Panc1 (cell line): ENCODE data around the gene TBC1D23. TPM values are rescaled to one million over a fixed set of nuclear protein-coding genes. Genes with fewer than 3 reads are reported as not detected.
"Not testable (repeated sequence)": the region's sequence is repeated elsewhere in the genome, so short reads cannot be mapped to it uniquely, and the experiment has no call there.

Experiments used
- ATAC-seq: fragments of 200-7000 bp; cut with Tn5 transposase; 2 replicates; pipeline ENCODE4 v1.9.1; 2020; ENCODE audit warnings: mild to moderate bottlenecking, moderate library complexity
- BruUV-seq: library from RNA; stranded (reverse); fragments of 400-500 nt; replicated peaks from 2 replicates; lab custom pipeline; 2021; lab: Mats Ljungman, UMichigan
- CTCF ChIA-PET: fragments of 300-600 bp; sonication (Branson Sonifier 250); formaldehyde crosslinking; loops from one replicate; lab custom pipeline; 2022; ENCODE audit warnings: antibody characterized with exemption; lab: Charles Lee
- POLR2A ChIA-PET: fragments of 300-600 bp; sonication (Branson Sonifier 250); formaldehyde crosslinking; loops from one replicate; lab custom pipeline; 2022; ENCODE audit warnings: antibody characterized with exemption; lab: Charles Lee
- DNase-seq: peaks from one replicate; pipeline ENCODE4 v3.0.0-alpha.2; 2010; ENCODE audit warnings: low read depth, low spot score
- H3K27ac ChIP-seq: 2 replicates; pipeline ENCODE4 v1.5.1; 2011; ENCODE audit warnings: mild to moderate bottlenecking, low read length, inconsistent platforms
- H3K27me3 ChIP-seq: fragments of 200-500 bp; sonication (Bioruptor generic); 2 replicates; pipeline ENCODE4 v1.6.0; 2014; ENCODE audit warnings: low read length, inconsistent platforms; ENCODE audit not compliant: control insufficient read depth, insufficient read depth
- H3K36me3 ChIP-seq: fragments of 200-500 bp; sonication (Bioruptor generic); 2 replicates; pipeline ENCODE4 v1.5.1; 2014; ENCODE audit warnings: inconsistent platforms, mild to moderate bottlenecking, low read length, moderate library complexity; ENCODE audit not compliant: control insufficient read depth, insufficient read depth
- H3K4me1 ChIP-seq: 2 replicates; pipeline ENCODE4 v1.5.1; 2011; ENCODE audit warnings: inconsistent platforms, mild to moderate bottlenecking, low read length, moderate library complexity; ENCODE audit not compliant: control insufficient read depth, insufficient read depth
- H3K4me3 ChIP-seq, 2 experiments: 2 replicates each; pipeline ENCODE4 v1.5.1; 2011 to 2012; ENCODE audit warnings: low read depth in 2 of 2, low read length in 2 of 2, mild to moderate bottlenecking in 2 of 2, inconsistent platforms in 1 of 2, moderate library complexity in 1 of 2
- H3K9me3 ChIP-seq: fragments of 200-500 bp; sonication (Bioruptor generic); 2 replicates; pipeline ENCODE4 v1.5.1; 2014; ENCODE audit warnings: low read depth, mild to moderate bottlenecking, inconsistent platforms, low read length, moderate library complexity; ENCODE audit not compliant: control insufficient read depth, insufficient read depth
- POLR2AphosphoS5 ChIP-seq: IDR thresholded peaks from 2 replicates; pipeline ENCODE4 v1.6.1; 2012; ENCODE audit warnings: mild to moderate bottlenecking, low read depth, low read length, moderate library complexity
- REST ChIP-seq, 2 experiments: IDR thresholded peaks; 2 replicates each; pipeline ENCODE4 v1.6.1; 2011 to 2012; ENCODE audit warnings: low read depth in 2 of 2, control low read depth in 1 of 2, low read length in 1 of 2, mild to moderate bottlenecking in 1 of 2, moderate library complexity in 1 of 2; ENCODE audit not compliant: insufficient read depth in 1 of 2
- SIN3A ChIP-seq: IDR thresholded peaks from 2 replicates; pipeline ENCODE4 v1.6.1; 2012; ENCODE audit warnings: low read depth, mild to moderate bottlenecking, low read length, moderate library complexity, borderline replicate concordance; ENCODE audit not compliant: insufficient read depth
- TCF7L2 ChIP-seq: IDR thresholded peaks from 2 replicates; pipeline ENCODE4 v1.6.1; 2011; ENCODE audit warnings: mild to moderate bottlenecking, low read depth, low read length, inconsistent platforms
- in situ Hi-C: cut with HindIII; loops from 2 replicates; pipeline ENCODE4 v1.10.0; 2016; ENCODE audit warnings: low sequenced_read_pairs, low pct_unique_long_range_greater_than_20kb
- intact Hi-C: fragments of 100-400 bp; cut with micrococcal nuclease; formaldehyde crosslinking; loops from one replicate; pipeline ENCODE4 v1.10.0; 2022; ENCODE audit not compliant: unreplicated experiment
- total RNA-seq: library from RNA; stranded (reverse); gene quantifications from one replicate; pipeline ENCODE4 v1.2.1, GENCODE V29; 2021; ENCODE audit not compliant: unreplicated experiment
- TF ChIP-seq, protein P1 (sequence below): fragments of 450-650 bp; IDR thresholded peaks from 2 replicates; pipeline ENCODE4 v1.5.1; 2017; ENCODE audit warnings: mild to moderate bottlenecking

The TBC1D23 gene
- total RNA-seq, 1 experiment from 2014 or later, result 39.4 TPM

GRCh38 chr3:100324044-100324443 lies 63.3 kb downstream of the TBC1D23 start:
- ChIA-PET CTCF (no interaction called here), POLR2A (no interaction called here)
- H3K9me3 ChIP-seq, result no peaks in the 10 kb centered on the region
- intact Hi-C loops, result no loop called here
- ATAC-seq (no peak), DNase-seq (no peak)
- H3K36me3 ChIP-seq, result 0 out of 2 replicates have a peak, but pooled peaks cover 2% of the 10 kb centered on the region
- H3K27ac ChIP-seq, result no peak overlapping the region
- no peak overlapping the region for H3K4me3 ChIP-seq
- no peaks in the 10 kb centered on the region for H3K4me1 ChIP-seq
- BruUV-seq, result TSS peak; percentile 25
- no peaks in the 10 kb centered on the region for H3K27me3 ChIP-seq
- TF ChIP-seq REST (IDR thresholded peaks at IDR 0.05; ENCODE audit: insufficient read depth in 1 of 2, low read depth in 2 of 2, low read length in 1 of 2) (no peak), SIN3A (no peak), POLR2AphosphoS5 (no peak), TCF7L2 (no peak)
- TF ChIP-seq, protein P1, sequence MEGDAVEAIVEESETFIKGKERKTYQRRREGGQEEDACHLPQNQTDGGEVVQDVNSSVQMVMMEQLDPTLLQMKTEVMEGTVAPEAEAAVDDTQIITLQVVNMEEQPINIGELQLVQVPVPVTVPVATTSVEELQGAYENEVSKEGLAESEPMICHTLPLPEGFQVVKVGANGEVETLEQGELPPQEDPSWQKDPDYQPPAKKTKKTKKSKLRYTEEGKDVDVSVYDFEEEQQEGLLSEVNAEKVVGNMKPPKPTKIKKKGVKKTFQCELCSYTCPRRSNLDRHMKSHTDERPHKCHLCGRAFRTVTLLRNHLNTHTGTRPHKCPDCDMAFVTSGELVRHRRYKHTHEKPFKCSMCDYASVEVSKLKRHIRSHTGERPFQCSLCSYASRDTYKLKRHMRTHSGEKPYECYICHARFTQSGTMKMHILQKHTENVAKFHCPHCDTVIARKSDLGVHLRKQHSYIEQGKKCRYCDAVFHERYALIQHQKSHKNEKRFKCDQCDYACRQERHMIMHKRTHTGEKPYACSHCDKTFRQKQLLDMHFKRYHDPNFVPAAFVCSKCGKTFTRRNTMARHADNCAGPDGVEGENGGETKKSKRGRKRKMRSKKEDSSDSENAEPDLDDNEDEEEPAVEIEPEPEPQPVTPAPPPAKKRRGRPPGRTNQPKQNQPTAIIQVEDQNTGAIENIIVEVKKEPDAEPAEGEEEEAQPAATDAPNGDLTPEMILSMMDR, result no peak
- in situ Hi-C loops, result no loop called here

- Histone ChIP-seq H3K4me1 (no peaks in the 10 kb centered on the region), H3K4me3 (no peak overlapping the region), H3K9me3 (no peaks in the 10 kb centered on the region), H3K36me3 (0 out of 2 replicates have a peak, but pooled peaks cover 2% of the 10 kb centered on the region), H3K27me3 (no peaks in the 10 kb centered on the region), H3K27ac (no peak overlapping the region)
- ChIA-PET CTCF (no interaction called here), POLR2A (no interaction called here)
- TF ChIP-seq, protein P1, result no peak
- TF ChIP-seq POLR2AphosphoS5, result no peak
- TF ChIP-seq SIN3A, result no peak
- TF ChIP-seq TCF7L2, result no peak
- no peak for TF ChIP-seq REST (IDR thresholded peaks at IDR 0.05; ENCODE audit: insufficient read depth in 1 of 2, low read depth in 2 of 2, low read length in 1 of 2)
- no peak for DNase-seq
- BruUV-seq, result no TSS peak
- in situ Hi-C loops (no loop called here), intact Hi-C loops (no loop called here)
- no peak for ATAC-seq
These were observed 65.0 kb downstream of the TBC1D23 start for GRCh38 chr3:100325827-100326226.

DNA sequence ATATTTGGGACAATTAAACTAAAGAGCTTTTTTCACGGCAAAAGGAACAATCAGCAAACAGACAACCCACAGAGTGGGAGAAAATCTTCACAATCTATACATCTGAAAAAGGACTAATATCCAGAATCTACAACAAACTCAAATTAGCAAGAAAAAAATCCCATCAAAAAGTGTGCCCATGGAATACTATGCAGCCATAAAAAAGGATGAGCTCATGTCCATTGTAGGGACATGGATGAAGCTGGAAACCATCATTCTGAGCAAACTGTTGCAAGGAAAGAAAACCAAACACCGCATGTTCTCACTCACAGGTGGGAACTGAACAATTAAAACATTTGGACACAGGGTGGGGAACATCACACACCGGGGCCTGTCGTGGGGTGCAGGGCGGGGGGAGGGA lies 66.6 kb downstream of the TBC1D23 start:
- H3K27me3 ChIP-seq, POLR2A ChIA-PET, H3K9me3 ChIP-seq, DNase-seq, BruUV-seq, H3K36me3 ChIP-seq, intact Hi-C loops, ATAC-seq, H3K27ac ChIP-seq, H3K4me1 ChIP-seq, in situ Hi-C loops, CTCF ChIA-PET, H3K4me3 ChIP-seq: not testable (repeated sequence)
